Measurements from ENCODE around the gene FAM219B.

DNA sequence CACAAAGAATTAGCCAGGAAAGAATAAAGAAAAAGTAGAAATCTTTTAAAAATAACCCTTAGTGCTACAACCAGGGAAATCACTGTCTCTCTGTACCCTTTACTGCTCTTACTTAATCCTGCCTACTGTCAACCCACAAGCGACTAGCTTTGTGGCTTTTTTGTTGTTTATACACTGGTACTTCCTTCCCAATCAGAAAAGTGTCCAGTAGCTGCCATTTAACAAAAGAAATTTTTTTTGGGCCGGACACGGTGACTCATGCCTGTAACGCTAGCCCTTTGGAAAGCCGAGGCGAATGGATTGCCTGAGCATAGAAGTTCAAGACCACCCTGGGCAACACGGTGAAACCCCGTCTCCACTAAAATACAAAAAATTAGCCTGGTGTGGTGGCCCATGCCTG, 13.8 kb upstream of the FAM219B start:
- TF ChIP-seq CTCF (IDR thresholded peaks at IDR 0.05; ENCODE audit: borderline replicate concordance, extremely low read depth, low read length, poor library complexity, severe bottlenecking), result no peak
- TF ChIP-seq EZH2 (IDR thresholded peaks at IDR 0.05; ENCODE audit: borderline replicate concordance, low read depth, low read length, severe bottlenecking), result no peak
